GM12892 (cell line): ENCODE results near the gene PLK3. TPM values are rescaled to one million over a fixed set of nuclear protein-coding genes. Genes with fewer than 3 reads are reported as not detected.
"Not testable (repeated sequence)": the region's sequence is repeated elsewhere in the genome, so short reads cannot be mapped to it uniquely, and the experiment has no call there.

Source experiments
- DNase-seq: peaks from one replicate; pipeline ENCODE4 v3.0.0; 2011; ENCODE audit not compliant: insufficient read length
- FAIRE-seq: peaks from 2 replicates; lab custom pipeline; 2011; peaks lifted over from hg19 to GRCh38; lab: Jason Lieb, UNC
- POLR2A ChIP-seq: IDR thresholded peaks from 2 replicates; pipeline ENCODE4 v1.6.1; 2011; ENCODE audit warnings: low read depth, low read length, control low read depth
- POLR2AphosphoS5 ChIP-seq: IDR thresholded peaks from 2 replicates; pipeline ENCODE4 v1.6.1; 2011; ENCODE audit warnings: low read depth, low read length, control low read depth
- TAF1 ChIP-seq: IDR thresholded peaks from 2 replicates; pipeline ENCODE4 v1.6.1; 2011; ENCODE audit warnings: low read depth, mild to moderate bottlenecking, control low read depth, low read length, borderline replicate concordance
- polyA plus RNA-seq: library from polyadenylated mRNA; unstranded; fragments of >200 nt; gene quantifications from one replicate; pipeline ENCODE4 v1.2.1, GENCODE V29; 2012; ENCODE audit warnings: missing spikeins, inconsistent platforms; ENCODE audit not compliant: missing spikeins

Gene PLK3
- 14.4 TPM for polyA plus RNA-seq

DNA sequence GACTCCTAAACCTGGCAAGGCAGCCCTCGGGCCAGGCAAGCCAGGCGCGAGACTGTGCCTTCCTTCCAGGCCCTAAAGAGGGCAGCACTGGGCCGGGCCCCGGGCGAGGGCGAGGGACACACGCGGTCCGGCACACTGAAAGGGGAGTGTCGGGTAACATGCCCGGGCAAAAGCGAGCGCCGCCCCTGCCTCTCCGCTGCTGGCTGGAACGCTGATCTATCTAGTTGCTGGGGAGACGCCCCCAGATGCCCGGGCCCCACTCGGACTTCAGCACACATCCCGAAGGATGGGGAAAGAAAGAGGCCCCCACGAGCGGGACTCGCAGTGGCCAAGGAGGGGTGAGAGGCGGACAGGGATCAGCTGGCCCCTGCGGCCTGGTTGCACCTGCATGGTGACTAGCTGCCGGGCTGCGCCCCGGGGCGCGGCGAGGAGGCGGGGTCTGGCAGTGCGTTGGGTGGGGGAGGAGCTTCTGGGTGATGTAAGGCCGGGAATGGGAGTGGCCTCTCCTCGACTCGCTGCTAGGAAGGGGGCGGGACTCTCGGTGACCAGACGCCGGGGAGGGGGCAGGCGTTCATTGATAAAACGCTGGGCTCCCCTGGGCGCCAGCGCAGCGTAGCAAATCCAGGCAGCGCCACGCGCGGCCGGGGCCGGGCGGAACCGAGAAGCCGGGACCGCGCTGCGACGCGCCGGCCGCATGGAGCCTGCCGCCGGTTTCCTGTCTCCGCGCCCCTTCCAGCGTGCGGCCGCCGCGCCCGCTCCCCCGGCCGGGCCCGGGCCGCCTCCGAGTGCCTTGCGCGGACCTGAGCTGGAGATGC, at the start of gene PLK3:
Gene PLK3, plus strand, starts transcription at position 608 of the 815 bp plus-strand sequence. Its CDS starts 87 bp downstream, at position 695.
- peak; percentile 95 for DNase-seq
- TF ChIP-seq POLR2A (peak; percentile 95), POLR2AphosphoS5 (peak; percentile 91), TAF1 (peak; percentile 72; the same call in 1 of the 2 replicates)
- FAIRE-seq = peak; percentile 99

DNA sequence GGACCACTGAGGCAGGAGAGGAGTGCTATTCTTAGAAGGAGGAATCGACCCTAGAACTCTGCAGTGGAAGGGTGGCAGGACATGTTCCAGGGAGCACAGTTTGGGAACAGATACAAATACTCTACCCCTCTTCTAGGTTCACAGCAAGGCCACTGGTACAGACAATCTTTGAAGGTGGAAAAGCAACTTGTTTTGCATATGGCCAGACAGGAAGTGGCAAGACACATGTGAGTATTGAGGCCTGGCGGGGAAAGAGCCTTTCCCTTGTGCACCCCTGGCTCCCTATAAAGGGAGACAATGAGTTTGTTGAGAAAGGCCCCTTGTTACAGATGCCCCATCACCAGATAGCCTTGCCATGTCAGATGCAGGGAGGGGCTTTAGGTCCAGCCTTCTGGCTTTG, 42.8 kb upstream of the PLK3 start:
- no peak for TF ChIP-seq POLR2A
- TF ChIP-seq TAF1 = no peak
- no peak for TF ChIP-seq POLR2AphosphoS5
- peak; percentile 77 for FAIRE-seq
- DNase-seq = no peak

DNA sequence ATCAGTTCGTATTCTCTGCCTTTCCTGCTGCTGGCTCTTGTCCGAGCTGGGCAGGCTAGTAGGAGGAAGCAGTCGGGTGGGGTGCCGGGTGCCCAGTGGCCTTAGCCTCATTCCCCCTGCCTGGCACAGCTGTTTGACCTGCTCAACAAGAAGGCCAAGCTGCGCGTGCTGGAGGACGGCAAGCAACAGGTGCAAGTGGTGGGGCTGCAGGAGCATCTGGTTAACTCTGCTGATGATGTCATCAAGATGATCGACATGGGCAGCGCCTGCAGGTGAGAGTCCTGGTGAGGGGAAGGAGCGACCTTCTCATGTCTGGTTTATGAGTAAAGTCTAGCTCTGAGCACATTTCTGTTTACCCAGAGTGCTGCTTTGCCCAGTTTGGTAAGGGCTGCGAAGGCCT, 41.1 kb upstream of the PLK3 start:
- no peak for FAIRE-seq
- DNase-seq = no peak
- TF ChIP-seq TAF1 (no peak), POLR2A (no peak), POLR2AphosphoS5 (no peak)

DNA sequence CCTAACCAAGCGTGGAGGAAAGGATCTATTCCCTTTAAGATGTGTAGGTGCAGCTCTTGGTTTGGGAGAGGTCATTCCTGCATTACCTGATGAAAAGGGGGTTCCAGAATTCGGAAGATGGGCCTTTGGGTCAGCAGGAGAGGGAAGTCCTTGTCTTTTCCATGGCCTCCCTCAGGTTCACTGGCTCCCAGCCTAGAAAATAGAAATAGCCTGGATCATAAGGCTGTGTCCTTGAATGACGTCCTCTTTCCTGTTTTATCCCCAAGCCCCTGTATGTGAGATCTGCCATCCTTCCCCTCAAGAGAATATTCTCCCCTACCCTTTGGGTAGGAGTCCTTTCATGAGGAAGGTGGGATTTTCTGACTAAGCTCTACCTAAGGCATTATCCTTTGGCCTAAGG, 39.3 kb upstream of the PLK3 start:
- no peak for TF ChIP-seq POLR2AphosphoS5
- TF ChIP-seq TAF1 = no peak
- TF ChIP-seq POLR2A = no peak
- DNase-seq (no peak), FAIRE-seq (no peak)

DNA sequence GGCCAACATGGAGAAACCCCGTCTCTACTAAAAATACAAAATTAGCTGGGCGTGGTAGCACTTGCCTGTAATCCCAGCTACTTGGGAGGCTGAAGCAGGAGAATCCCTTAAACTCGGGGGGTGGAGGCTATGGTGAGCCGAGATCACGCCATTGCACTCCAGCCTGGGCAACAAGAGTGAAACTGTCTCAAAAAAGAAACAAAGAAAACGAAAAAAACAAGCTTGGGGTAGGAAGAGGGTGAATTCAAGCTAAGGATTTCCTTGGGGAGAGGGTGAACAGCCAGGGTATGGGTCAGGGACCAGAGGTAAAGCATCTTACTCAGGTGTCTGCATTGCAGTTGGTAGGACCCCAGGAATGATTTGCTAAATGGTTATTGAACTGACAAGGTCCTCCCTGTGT, 33.8 kb upstream of the PLK3 start:
- DNase-seq, FAIRE-seq: not testable (repeated sequence)
- TF ChIP-seq POLR2A = 0 out of 2 replicates have a peak, but pooled peaks have one; percentile 18

DNA sequence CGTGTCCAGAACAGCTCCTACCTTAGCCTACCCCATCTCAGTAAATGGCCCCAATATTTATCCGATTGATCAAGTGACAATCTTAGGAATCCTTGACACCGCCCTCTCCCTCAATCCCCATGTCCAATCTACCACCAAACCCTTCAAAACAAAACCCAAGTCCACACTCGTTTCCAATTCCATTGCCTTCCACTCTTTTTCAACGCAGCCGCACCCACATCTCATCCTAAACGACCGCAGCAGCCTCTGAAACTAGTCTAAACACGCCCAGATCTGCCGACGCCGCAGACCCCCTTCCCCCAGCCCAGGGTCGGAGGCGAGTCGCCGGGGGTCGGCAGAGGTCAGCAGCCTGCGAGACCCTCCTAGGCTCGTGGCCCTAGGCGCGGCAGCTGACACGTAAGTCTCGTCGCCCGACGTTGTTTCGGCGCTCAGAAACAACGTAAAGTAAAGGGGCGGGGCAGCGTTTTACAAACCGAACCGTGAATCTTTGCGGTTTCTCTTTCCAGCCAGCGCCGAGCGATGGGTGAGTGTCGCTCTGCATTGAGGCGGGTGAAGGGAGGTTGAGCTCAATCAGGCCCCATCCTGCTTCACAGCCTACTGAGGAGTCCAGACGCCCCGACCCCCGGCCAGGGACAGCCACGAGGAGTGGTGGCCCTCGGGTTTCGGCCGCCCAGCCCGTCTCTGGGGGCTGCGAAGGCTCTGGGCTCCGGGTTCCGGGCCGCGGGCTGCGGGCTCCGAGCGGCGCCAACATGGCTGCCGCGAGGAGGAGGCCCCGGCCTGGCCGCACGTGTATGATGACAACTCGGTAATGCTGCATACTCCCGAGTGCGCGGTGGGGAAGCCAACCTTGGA, 24.9 kb upstream of the PLK3 start, which contains the start of gene RPS8:
Gene RPS8, plus strand, starts transcription at position 463 of the 852 bp plus-strand sequence. Its CDS starts 57 bp downstream, at position 520.
- TF ChIP-seq POLR2AphosphoS5 = peak; percentile 99
- peak; percentile 98 for TF ChIP-seq POLR2A
- peak; percentile 99 for TF ChIP-seq TAF1
- FAIRE-seq (peak; percentile 80), DNase-seq (peak; percentile 71)

DNA sequence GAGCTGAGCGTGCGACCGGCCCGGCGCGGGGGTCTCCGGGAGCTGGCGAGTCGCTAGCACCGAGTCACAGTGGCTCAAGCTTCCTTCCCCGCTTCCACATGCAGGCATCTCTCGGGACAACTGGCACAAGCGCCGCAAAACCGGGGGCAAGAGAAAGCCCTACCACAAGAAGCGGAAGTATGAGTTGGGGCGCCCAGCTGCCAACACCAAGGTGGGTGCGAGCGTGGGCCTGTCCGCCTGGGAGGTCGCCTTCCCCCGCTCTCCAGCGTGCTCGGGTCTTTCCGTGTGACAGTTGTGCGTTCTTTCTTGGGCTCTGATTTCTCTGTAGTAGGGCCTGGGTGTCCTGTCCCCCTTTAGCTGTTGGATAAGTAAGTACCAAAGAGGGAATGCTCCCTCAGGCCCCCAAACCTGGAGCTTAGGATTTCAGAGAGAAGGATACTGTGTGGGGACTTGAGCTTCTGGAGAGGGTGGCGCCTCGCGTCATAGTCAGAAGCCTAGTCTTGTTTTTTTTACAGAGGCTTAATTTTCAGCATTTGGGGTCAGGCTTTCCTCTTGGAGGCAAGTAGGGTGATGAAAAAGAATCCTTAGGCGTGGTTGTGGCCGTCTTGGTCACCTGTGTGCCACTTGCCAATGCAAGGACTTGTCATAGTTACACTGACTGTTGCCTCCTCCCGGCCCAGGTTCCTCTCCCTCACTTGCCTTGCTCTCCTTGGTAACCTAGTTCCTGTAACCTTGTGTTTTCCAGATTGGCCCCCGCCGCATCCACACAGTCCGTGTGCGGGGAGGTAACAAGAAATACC, 24.0 kb upstream of the PLK3 start:
- DNase-seq (peak; percentile 31), FAIRE-seq (no peak)
- TF ChIP-seq POLR2AphosphoS5 = no peak
- no peak; the same call in 1 of the 2 replicates for TF ChIP-seq TAF1
- no peak for TF ChIP-seq POLR2A

DNA sequence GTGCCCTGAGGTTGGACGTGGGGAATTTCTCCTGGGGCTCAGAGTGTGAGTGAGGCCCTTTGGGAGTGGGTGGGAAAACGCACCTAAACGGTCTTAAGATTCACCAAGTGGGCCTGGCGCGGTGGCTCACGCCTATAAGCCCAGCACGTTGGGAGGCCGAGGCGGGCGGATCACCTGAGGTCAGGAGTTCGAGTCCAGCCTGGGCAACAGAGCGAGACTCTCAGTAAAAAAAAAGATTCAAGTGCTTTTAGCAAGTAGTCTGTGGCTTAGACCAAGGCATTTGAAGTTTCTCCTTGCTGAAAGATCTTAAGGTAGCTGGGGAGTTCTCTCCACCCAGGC, 23.5 kb upstream of the PLK3 start:
- no peak for TF ChIP-seq TAF1
- TF ChIP-seq POLR2AphosphoS5 = no peak
- no peak for TF ChIP-seq POLR2A
- DNase-seq (no peak), FAIRE-seq (no peak)

DNA sequence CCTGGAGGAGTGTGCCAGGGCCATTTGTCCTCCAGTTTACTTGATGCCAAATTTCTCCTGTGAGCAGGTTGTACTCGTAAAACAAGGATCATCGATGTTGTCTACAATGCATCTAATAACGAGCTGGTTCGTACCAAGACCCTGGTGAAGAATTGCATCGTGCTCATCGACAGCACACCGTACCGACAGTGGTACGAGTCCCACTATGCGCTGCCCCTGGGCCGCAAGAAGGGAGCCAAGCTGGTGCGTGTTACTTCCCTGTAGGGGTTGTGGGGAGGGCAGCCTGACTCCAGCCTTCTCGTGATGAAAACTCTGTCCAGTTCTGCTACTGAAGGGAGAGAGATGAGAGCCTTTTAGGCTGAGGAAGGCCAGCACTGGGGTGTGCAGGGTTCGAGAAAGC, 22.6 kb upstream of the PLK3 start:
- no peak for DNase-seq
- FAIRE-seq = no peak
- no peak for TF ChIP-seq POLR2AphosphoS5
- no peak for TF ChIP-seq TAF1
- no peak for TF ChIP-seq POLR2A

DNA sequence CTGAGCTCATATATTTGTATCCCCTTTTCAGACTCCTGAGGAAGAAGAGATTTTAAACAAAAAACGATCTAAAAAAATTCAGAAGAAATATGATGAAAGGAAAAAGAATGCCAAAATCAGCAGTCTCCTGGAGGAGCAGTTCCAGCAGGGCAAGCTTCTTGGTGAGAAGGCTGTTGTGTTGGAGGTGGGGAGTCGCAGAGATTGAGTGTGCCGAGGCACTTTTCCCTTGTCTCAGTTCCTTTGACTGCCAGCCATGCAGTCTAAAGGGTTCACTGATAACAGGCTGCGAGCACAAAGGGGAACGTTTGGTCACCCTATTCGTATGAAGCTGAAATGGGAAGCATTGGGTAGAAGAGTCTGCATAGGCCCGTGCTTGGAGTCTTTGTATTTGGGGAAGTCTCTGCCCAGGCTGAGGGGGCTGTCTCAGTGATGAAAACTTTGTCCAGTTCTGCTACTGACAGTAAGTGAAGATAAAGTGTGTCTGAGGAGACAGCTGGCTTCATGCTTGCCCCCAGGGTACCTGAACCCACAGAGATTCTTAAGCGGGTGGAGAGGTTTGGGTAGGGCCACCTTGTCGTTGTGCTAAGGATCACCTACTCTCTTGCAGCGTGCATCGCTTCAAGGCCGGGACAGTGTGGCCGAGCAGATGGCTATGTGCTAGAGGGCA, 22.1 kb upstream of the PLK3 start:
- DNase-seq = no peak
- no peak for TF ChIP-seq POLR2AphosphoS5
- TF ChIP-seq TAF1 = no peak
- no peak; the same call in 1 of the 2 replicates for TF ChIP-seq POLR2A
- no peak for FAIRE-seq

DNA sequence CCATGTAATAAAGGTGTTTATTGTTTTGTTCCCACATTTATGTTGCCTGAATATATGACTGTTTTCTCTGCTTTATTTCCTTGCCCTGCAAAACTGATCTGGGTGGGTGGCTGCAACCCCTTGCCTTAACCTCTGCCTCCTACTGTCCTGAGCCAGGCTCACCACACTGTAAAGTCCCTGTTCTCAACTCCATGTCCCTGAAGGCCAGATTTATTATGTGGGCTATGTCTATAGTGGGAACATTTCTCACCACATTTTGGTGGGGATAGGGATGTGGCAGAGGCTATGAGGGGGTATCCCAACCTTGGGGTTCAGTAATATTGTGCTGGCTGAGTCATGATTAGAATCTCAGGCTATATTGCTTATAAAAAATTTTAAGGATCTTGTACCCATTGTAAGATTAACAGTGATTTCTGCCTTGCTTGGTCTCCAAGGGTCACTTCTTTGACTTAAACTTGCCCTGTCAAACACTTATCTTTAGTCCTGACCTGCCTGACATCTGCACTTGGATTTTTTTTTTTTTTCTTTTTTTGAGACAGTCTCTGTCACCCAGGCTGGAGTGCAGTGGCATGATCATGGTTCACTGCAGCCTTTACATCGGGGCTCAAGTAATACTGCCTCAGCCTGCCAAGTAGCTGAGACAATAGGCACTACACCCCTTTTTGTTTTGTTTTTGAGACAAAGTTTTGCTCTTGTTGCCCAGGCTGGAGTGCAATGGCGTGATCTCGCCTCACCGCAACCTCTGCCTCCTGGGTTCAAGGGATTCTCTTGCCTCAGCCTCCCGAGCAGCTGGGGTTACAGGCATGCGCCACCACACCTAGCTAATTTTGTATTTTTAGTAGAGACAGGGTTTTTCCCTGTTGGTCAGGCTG, 21.2 kb upstream of the PLK3 start:
- DNase-seq = no peak
- no peak for FAIRE-seq
- no peak for TF ChIP-seq TAF1
- TF ChIP-seq POLR2A = no peak; the same call in none of the 2 replicates
- TF ChIP-seq POLR2AphosphoS5 = no peak
